RWPE2 (cell line): ENCODE data around the gene PSRC1.

Experiments used
- ATAC-seq: fragments of 200-7000 bp; cut with Tn5 transposase; 3 replicates; pipeline ENCODE4 v1.9.1; 2021; ENCODE audit warnings: low read depth
- DNase-seq: peaks from one replicate; pipeline ENCODE4 v3.0.0-alpha.2; 2020; ENCODE audit warnings: low spot score
- H3K27ac ChIP-seq: fragments of 450-650 bp; 2 replicates; pipeline ENCODE4 v1.5.1; 2017; ENCODE audit warnings: mild to moderate bottlenecking; ENCODE audit not compliant: poor library complexity, severe bottlenecking
- H3K27me3 ChIP-seq: fragments of 250-450 bp; sonication (Bioruptor Pico); 2 replicates; pipeline ENCODE4 v1.5.1; 2021; ENCODE audit warnings: mild to moderate bottlenecking, moderate library complexity; ENCODE audit not compliant: insufficient read depth, poor library complexity, severe bottlenecking
- H3K36me3 ChIP-seq: fragments of 250-450 bp; sonication (Bioruptor Pico); 2 replicates; pipeline ENCODE4 v1.5.1; 2020; ENCODE audit warnings: low read depth, mild to moderate bottlenecking, moderate library complexity
- H3K4me1 ChIP-seq: fragments of 250-450 bp; sonication (Bioruptor Pico); 2 replicates; pipeline ENCODE4 v1.5.1; 2021; ENCODE audit warnings: mild to moderate bottlenecking, moderate library complexity; ENCODE audit not compliant: insufficient read depth, poor library complexity, severe bottlenecking
- H3K4me3 ChIP-seq: fragments of 250-450 bp; sonication (Bioruptor Pico); 2 replicates; pipeline ENCODE4 v1.5.1; 2021; ENCODE audit warnings: mild to moderate bottlenecking, moderate library complexity; ENCODE audit not compliant: severe bottlenecking
- H3K9me3 ChIP-seq: fragments of 250-450 bp; sonication (Bioruptor Pico); 2 replicates; pipeline ENCODE4 v1.5.1; 2021; ENCODE audit warnings: mild to moderate bottlenecking, moderate library complexity; ENCODE audit not compliant: severe bottlenecking
- TF ChIP-seq, protein P1 (sequence below): fragments of 450-650 bp; IDR thresholded peaks from one replicate; pipeline ENCODE4 v1.5.1; 2017; ENCODE audit warnings: mild to moderate bottlenecking, moderate library complexity; ENCODE audit not compliant: poor library complexity, severe bottlenecking

Gene PSRC1

DNA sequence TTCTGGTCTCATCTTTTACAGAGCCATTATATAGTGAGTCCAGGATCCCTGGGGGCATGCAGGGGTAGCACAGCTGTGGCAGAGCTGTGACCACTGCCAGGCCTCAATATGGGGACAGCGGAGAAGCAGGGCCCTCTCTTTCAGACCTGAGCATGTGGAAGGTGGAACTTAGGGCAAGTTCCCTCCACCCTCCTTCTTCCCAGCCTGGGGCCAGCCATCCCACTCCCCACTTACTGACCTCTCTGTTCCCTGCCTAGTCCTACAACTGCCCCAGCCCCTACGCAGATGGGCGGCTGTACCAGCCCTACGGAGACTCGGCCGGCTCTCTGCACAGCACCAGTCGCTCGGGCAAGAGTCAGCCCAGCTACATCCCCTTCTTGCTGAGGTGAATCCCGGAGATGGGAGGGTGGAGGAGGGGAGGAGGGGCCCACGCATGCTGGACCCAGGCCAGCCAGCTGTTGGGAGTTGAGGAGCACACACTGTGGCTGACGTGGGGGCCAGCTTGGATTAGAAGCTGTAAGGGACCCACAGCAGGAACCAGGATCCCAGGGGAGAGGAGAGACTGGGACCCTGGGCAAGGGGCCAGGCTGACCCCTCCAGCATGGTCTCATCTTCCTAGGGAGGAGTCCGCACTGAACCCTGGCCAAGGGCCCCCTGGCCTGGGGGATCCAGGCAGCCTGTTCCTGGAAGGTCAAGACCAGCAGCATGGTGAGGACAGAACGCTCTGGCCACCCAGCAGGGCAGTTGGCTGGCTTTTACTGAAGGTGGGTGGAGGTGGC lies 10.7 kb downstream of the PSRC1 start:
- Histone ChIP-seq H3K4me3 (no peak overlapping the region), H3K36me3 (peaks cover 10% of the 10 kb centered on the region), H3K9me3 (no peaks in the 10 kb centered on the region), H3K27ac (peak overlapping the region; percentile 83), H3K27me3 (no peaks in the 10 kb centered on the region), H3K4me1 (peaks cover 31% of the 10 kb centered on the region)
- no peak for ATAC-seq
- TF ChIP-seq, protein P1, sequence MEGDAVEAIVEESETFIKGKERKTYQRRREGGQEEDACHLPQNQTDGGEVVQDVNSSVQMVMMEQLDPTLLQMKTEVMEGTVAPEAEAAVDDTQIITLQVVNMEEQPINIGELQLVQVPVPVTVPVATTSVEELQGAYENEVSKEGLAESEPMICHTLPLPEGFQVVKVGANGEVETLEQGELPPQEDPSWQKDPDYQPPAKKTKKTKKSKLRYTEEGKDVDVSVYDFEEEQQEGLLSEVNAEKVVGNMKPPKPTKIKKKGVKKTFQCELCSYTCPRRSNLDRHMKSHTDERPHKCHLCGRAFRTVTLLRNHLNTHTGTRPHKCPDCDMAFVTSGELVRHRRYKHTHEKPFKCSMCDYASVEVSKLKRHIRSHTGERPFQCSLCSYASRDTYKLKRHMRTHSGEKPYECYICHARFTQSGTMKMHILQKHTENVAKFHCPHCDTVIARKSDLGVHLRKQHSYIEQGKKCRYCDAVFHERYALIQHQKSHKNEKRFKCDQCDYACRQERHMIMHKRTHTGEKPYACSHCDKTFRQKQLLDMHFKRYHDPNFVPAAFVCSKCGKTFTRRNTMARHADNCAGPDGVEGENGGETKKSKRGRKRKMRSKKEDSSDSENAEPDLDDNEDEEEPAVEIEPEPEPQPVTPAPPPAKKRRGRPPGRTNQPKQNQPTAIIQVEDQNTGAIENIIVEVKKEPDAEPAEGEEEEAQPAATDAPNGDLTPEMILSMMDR = no peak
- no peak for DNase-seq

DNA sequence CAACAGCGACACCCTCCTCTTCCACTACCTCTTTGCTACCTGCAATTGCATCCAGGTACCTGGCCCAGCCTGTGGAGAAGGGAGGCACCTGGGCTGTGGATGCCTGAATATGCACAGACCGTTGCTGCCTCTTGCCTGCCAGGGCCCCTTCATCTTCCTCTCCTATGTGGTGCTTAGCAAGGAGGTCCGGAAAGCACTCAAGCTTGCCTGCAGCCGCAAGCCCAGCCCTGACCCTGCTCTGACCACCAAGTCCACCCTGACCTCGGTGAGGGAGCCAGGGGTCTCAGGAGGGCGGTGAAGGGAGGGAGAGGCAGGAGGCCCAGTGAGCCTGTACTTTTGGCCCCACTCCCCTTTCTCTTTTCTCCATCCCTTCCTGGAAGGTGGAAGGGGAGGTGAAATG lies 11.5 kb downstream of the PSRC1 start:
- peaks cover 32% of the 10 kb centered on the region for H3K4me1 ChIP-seq
- no peak overlapping the region for H3K27ac ChIP-seq
- no peak for DNase-seq
- TF ChIP-seq, protein P1 = no peak
- ATAC-seq = no peak
- no peaks in the 10 kb centered on the region for H3K9me3 ChIP-seq
- H3K27me3 ChIP-seq = no peaks in the 10 kb centered on the region
- no peak overlapping the region for H3K4me3 ChIP-seq
- peaks cover 9% of the 10 kb centered on the region for H3K36me3 ChIP-seq

DNA sequence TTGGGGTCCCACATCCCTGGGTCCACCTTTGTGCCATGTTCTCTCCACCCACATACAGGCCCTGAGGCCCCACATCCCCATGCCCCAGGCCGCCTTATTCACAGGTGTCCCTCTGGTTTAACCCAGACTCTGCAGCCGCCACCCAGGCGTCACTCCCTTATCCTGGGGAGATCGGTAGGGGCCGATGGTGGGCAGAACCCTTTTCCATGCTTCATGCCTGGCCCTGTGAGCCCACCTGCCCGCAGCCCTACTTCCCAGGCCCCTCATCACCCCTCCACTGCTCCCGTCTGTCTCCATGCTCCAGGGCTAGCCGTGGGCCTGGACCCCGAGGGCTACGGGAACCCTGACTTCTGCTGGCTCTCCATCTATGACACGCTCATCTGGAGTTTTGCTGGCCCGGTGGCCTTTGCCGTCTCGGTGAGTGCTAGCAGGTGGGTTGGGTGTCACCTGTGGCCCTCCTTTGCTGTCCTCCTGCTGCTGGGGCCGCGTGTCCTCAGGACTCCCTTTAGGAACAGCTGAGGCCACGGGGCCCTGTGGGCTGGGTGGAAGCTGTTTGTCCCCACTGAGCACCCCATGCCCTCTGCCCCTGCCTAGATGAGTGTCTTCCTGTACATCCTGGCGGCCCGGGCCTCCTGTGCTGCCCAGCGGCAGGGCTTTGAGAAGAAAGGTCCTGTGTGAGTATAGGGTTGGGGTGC lies 12.2 kb downstream of the PSRC1 start:
- Histone ChIP-seq H3K36me3 (peaks cover 12% of the 10 kb centered on the region), H3K9me3 (no peaks in the 10 kb centered on the region), H3K27me3 (no peaks in the 10 kb centered on the region), H3K4me1 (peaks cover 25% of the 10 kb centered on the region), H3K27ac (no peak overlapping the region), H3K4me3 (no peak overlapping the region)
- TF ChIP-seq, protein P1 = no peak
- ATAC-seq (no peak), DNase-seq (no peak)

DNA sequence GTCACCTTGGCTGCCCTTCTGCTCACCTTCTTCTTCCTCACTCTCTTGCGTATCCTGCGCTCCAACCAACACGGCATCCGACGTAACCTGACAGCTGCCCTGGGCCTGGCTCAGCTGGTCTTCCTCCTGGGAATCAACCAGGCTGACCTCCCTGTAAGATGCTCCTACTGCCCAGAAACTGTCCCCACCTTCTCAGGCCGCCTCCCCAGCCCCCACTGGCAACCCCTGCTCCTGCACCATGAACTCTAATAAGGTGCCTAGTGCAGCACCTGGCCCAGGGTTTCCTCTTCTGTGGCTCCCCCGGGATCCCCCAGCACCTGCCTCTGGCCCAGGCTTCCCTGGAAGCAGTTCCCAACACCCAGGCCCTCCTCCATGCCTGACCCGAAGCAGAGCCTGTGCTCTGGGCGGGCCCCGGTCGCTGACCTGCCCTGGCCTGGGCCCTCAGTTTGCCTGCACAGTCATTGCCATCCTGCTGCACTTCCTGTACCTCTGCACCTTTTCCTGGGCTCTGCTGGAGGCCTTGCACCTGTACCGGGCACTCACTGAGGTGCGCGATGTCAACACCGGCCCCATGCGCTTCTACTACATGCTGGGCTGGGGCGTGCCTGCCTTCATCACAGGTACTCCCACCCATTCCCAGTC lies 12.8 kb downstream of the PSRC1 start:
- Histone ChIP-seq H3K36me3 (peaks cover 19% of the 10 kb centered on the region), H3K4me3 (no peak overlapping the region), H3K4me1 (peaks cover 19% of the 10 kb centered on the region), H3K27me3 (no peaks in the 10 kb centered on the region), H3K9me3 (no peaks in the 10 kb centered on the region), H3K27ac (no peak overlapping the region)
- TF ChIP-seq, protein P1 = no peak
- ATAC-seq (no peak), DNase-seq (no peak)
